ENCODE data around the gene ZNF217.
"Not testable (repeated sequence)": the region's sequence is repeated elsewhere in the genome, so short reads cannot be mapped to it uniquely, and the experiment has no call there.

The ZNF217 gene

DNA sequence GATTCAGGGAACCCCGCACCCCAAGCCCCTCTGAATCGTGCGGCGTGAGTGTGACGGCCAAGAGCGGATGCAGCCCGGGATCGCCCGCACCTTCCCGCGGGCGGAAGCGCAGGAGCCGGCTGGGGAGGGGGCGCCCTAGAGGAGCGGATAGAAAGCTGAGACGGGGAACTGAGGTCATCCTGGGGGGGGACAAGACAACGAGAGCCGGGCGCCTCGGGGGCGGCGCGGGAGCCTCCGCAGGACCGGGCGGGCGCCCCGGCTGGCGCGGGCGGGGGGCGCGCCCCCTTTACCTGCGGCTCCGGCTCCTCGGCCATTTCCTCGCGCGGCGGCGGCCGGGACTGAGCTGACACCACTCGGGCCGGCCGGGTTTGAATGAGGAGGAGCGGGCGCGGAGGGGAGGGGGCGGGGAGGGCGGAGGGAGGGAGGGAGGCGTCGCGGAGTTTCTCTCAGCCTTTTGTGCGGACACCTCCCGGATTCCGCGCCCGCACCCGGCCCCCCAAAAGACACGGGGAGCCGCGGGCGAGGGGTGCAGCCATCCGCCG is at the start of gene ZNF217:
Gene ZNF217, minus strand, starts transcription at position 374 of the 542 bp plus-strand sequence. CDS start 11,013 bp downstream, outside the sequence.
- DNase-seq (ENCODE audit: low spot score): peak; percentile 50

DNA sequence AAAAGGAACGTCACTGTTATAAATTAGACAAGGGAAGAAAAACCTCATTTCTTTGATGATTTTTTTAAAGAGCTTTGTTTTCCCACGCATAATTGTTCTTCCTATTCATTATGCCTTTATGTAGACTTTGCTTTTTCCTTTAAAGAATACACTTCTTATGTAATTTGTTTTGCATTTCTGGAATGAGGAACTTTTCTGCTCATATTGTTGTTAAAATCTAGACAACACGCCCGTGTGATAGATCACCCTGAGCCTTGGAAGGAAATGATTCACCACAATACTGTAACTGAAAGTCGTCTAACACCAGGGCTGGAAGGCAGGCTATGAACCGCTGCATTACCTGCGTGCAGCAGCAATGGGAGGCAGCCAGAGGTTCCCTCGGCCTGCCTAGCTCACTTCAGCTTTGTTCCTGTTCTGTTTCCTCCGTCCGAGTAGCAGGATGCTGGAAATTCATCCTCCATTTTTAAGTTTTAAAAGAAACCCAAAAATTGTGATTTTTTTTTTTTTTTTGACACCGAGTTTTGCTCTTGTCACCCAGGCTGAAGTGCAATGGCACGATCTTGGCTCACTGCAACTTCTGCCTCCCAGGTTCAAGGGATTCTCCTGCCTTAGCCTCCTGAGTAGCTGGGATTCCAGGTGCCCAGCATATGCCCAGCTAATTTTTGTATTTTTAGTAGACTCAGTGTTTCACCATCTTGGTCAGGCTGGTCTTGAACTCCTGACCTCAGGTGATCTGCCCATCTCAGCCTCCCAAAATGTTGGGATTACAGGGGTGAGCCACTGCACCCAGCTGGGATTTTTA is 49.6 kb upstream of the ZNF217 start:
- no peak for DNase-seq (ENCODE audit: low spot score)

DNA sequence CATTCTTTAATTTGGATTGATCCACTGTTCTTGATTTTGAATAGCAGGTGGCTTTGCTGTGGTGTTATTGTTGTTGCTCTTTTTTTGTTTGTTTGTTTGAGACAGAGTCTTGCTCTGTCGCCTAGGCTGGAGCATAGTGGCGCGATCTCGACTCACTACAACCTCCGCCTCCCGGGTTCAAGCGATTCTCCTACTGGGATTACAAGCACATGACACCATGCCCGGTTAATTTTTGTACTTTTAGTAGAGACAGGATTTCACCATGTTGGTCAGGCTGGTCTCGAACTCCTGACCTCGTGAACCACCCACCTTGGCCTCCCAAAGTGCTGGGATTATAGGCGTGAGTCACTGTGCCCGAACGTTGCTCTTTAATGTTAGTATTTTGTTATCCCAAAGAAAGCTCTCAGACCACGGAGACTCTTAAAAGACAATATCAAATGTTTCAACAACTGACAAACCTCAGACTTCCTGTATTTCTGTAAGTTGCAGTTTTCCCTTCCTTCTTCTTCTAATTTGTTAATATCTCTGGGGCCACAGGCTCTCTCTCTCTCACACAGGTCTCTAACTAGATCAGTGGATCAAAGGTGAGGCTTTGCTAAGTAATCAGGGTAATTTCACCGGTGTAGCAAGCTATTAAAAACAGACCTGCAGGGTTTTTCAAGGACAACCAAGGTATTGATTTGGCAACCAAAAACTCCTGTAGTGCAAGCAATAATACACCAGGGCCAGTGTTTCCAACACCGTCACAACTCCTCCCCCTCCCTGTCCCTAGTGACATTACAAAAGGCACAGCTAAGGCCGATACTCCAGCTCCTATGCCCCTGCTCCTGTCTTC is 48.8 kb upstream of the ZNF217 start:
- no peak for DNase-seq (ENCODE audit: low spot score)

DNA sequence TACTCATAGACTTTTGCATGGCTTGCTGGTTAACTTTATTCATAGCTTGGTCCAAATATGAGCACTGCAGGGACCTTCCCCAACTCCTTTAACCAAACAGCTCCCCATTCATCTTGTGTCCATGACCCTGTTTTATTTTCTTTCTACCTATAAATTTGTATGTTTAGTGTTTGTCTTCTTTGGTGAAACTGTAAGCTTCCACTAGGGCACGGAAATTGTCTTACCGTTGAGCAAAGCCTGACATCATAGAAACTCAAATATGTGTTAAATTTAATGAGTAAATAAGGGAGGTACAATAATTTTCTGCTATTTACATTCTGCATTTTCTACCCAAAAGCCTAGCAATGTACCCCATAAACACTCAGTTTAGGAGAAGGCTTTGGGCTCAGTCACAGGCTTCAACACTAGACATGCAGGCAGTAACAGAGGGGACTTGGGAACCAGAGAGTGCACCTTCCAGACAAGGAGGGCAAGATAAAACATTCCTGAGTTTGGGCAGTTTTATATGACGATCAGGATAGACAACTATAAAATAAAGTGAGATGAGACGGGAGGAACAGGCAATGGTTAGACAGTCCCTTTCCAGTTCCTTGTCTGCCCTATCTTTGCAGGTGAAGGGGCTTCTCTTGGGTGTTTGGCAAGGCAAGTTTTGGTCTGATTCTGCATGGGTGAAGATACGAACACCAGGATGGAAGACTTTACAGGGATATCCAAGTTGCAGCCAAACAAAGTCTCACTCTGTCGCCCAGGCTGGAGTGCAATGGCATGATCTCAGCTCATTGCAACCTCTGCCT is 46.2 kb upstream of the ZNF217 start:
- DNase-seq (ENCODE audit: low spot score): no peak

DNA sequence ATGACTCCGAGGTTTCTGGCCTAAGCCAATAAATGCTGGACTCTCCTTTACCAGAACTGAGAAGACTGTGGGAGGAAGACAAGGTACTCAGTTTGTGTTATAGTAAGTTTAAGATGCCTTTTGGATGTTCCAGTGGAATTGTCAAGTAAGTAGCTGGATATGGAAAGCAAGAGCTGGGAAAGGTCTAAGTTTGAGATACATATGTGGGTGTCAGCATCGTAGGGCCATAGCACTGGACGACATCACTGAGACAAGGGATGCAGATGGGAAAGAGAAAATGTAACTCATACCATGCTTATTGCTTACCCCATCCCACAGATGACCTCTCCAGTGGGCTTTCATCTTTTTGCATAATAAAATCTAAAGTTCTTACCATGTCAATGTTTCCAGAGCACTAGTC is 45.5 kb upstream of the ZNF217 start:
- DNase-seq (ENCODE audit: low spot score): no peak

DNA sequence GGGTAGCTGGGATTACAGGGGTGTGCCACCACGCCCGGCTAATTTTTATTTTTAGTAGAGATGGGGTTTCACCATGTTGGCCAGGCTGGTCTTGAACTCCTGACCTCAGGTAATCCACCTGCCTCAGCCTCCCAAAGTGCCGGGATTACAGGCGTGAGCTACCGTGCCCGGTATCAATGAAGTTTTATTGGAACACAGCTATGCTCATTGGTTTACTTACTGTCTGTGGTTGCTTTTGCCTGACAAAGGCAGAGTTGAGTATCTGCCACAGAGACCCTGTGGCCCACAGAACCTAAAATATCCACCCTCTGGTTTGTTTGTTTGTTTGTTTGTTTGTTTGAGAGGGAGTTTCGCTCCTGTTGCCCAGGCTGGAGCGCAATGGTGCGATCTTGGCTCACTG is 43.7 kb upstream of the ZNF217 start:
- DNase-seq (ENCODE audit: low spot score): not testable (repeated sequence)

DNA sequence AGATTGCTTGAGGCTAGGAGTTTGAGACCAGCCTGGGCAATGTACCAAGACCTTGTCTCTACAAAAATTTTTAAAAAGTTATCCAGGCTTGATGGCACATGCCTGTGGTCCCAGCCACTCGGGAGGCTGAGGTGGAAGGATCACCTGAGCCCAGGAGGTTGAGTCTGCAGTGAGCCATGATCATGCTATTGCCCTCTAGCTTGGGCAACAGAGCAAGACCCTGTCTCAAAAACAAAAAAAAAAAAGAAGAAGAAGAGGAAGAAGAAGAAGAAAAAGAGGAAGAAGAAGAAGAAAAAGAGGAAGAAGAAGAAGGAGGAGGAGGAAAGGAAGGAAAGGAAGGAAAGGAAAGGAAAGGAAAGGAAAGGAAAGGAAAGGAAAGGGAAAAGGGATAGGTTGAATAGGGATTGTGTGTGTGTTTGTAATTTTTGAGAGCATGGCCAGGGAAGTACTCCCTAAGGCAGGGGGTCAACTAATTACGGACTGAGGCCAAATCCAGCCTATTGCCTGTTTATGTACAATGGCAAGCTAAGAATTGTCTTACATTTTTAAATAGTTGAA is 43.0 kb upstream of the ZNF217 start:
- DNase-seq (ENCODE audit: low spot score): no peak

DNA sequence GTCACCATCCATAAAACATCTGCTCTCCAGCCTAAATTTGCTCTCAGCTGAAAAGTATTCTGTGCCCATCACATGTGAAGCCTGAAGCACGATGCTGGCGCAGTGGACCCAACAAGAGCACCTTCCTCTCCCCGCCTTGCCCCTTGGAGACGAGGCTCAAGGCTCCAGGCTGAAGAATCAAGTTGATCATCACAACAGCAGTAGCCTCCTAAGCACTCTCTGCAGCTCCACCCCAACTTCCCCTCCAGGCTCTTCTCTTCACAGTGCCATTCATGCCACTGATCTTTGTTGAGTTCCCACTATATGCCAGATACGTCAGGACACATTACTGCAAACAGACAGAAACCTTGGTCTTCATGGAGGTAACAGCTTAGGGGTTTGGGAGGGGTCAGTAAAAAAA is 41.6 kb upstream of the ZNF217 start:
- DNase-seq (ENCODE audit: low spot score): no peak

DNA sequence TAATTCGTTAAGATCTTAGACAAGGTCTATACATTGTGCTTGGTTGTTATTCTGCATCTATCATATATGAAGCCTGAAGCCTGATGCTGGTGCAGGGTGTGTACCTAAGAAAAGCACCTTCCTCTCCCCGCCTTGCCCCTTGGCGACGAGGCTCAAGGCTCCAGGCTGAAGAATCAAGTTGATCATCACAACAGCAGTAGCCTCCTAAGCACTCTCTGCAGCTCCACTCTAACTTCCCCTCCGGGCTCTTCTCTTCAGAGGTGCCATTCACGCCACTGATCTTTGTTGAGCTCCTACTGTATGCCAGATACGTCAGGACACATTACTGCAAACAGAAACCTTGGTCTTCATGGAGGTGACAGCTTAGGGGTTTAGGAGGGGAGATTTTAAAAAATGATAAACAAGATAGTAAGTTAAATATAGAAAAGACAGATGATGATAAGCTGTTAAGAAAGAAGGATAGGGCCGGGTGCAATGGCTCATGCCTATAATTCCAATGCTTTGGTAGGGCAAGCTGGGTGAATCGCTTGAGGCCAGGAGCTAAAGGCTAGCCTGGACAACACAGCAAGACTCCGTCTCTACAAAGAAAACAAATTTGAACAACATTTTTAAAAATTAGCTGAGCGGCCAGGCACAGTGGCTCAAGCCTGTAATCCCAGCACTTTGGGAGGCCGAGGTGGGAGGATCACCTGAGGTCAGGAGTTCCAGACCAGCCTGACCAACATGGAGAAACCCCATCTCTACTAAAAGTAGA is 38.4 kb upstream of the ZNF217 start:
- no peak for DNase-seq (ENCODE audit: low spot score)

DNA sequence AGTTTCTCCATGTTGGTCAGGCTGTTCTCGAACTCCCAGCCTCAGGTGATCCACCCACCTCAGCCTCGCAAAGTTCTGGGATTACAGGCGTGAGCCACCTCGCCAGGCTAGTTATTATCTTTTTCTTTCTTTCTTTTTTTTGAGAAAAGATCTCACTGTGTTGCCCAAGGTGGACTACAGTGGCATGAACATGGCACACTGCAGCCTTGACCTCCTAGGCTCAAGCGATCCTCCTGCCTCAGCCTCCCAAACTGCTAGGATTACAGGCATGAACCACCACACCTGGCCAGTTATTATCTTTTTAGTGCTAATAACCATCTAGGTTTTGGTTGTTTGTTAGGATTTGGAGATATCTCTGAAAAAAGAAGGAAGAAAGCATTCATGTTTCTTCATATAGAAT is 35.8 kb upstream of the ZNF217 start:
- DNase-seq (ENCODE audit: low spot score): no peak

DNA sequence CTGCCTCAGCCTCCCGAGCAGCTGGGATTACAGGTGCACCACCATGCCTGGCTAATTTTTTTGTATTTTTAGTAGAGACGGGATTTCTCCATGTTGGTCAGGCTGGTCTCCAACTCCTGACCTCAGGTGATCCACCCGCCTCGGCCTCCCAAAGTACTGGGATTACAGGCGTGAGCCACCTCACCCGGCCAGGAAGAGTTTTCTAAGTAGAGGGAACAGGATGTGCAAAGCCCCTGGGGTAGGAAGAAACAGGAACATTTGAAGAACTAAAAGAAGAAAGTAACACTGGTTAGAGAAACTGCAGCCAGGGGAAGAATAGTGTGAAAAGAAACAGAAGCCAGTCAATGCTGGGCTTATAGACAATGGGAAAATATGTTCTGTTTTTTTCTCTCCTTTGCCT is 35.1 kb upstream of the ZNF217 start:
- DNase-seq (ENCODE audit: low spot score): not testable (repeated sequence)

DNA sequence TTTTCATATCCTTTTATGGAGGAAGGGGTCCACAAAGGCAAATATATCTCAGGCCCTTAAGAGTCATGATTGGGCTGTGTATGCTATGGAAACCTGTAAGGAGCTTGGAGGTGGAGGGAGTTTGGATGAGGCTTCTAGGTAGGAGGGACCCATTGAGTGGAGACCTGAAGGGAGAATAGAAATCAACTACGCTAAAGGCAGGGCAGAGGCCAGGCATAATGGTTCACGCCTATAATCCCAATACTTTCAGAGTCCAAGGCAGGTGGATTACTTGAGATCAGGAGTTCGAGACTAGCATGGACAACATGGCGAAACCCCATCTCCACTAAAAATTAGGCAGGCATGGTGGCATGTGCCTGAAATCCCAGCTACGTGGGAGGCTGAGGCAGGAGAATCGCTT is 34.4 kb upstream of the ZNF217 start:
- DNase-seq (ENCODE audit: low spot score): no peak

DNA sequence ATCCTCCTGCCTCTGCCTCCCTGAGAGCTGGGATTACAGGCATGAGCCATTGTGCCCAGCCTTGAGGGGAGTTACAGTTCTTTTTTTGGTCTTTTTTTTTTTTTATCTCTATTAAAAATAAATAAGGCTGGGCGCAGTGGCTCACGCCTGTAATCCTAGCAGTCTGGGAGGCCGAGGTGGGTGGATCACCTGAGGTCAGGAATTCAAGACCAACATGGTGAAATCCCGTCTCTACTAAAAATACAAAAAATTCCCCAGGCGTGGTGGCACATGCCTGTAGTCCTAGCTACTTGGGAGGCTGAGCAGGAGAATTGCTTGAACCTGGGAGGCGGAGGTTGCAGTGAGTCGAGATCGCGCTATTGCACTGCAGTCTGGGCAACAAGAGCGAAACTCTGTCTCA is 33.4 kb upstream of the ZNF217 start:
- not testable (repeated sequence) for DNase-seq (ENCODE audit: low spot score)

DNA sequence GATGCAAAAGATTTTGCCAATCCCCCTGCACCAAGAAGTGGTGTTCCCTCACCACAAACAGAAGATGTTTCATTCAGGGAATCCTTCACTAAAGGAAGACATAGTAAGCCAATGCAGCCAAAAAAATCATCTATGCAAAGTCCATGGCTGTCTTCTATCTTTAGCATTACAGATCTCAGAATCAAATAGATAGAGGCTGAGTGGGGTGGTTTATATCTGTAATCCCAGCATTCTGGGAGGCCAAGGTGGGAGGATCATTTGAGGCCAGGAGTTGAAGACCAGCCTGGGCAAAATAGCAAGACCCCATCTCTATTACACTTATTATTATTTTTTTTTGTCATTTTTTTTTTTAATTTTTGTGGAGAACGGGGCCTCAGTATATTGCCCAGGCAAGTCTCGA is 32.9 kb upstream of the ZNF217 start:
- no peak for DNase-seq (ENCODE audit: low spot score)

DNA sequence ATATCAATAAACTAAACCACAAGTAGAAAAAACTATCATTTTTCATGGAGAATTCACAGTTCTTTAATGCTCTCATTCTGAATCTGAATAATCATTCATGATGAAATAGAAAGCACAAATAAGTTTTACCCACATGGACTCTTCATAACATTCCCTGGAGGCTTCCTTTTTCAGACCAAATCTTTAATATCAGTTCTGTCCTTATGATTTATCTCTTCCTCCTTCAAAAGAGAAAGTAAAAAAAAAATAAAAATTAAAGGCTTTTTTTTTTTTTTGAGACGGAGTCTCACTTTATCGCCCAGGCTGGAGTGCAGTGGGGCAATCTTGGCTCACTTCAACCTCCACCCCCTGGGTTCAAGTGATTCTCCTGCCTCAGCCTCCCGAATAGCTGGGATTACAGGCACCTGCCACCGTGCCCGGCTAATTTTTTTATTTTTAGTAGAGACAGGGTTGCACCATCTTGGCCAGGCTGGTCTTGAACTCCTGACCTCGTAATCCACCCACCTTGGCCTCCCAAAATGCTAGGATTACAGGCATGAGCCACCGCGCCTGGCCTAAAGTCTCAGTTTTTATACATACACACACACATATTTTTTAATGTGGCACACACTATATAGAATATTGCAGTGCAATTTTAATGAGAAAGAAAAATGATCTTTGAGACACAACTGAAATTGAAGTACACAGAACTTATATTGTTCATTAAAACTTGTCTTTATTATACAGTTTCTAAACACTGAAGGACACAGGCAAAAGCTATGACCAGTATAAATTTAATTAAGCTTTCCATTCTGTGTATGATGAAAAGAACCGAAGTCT is 31.9 kb upstream of the ZNF217 start:
- no peak for DNase-seq (ENCODE audit: low spot score)

DNA sequence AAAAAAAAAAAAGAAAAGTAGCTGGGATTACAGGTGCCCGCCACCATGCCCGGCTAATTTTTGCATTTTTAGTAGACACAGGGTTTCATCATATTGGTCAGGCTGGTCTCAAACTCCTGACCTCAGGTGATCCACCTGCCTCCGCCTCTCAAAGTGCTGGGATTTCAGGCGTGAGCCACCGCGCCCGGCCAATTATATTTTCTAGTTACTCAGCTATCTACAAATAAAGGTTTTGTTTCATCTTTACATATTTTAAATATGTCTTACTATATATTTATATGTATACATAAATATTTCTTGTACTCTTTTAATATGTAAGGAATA is 31.2 kb upstream of the ZNF217 start:
- DNase-seq (ENCODE audit: low spot score): not testable (repeated sequence)

DNA sequence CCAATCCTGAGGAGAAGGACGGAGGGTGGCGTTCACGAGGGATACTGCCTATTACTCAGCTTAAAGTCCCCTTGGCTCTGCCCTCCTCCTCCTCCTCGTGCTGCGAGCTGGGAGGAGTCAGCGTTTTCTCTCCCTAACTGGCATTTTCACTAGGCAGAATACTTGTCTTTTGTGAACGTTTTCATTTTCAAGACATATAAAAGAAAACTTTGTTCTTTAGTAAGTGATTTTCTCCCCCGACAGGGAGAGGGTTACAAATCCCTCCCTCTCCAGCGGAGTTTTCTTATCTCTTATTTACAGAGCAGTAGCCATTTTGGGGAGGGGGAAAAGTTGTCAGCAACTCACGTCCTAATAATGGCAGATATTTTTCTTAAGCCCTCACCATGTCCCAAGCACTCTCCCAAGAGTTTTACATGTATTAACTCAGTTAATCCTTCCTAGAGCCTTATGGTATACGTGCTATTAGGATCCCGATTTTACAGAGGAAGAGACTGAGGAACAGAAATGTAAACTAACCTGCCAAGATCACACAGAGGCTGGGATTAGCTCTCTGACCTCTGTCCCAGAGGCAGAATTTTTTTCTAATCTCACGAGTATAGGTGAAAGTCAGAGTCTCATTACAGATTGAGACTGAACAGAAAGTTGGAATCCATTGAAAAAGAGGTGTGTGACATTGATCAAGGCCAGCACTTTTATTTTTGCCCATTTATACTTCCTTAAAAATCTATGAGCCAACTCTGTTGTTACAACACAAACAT is 30.0 kb upstream of the ZNF217 start:
- peak; percentile 70 for DNase-seq (ENCODE audit: low spot score)

DNA sequence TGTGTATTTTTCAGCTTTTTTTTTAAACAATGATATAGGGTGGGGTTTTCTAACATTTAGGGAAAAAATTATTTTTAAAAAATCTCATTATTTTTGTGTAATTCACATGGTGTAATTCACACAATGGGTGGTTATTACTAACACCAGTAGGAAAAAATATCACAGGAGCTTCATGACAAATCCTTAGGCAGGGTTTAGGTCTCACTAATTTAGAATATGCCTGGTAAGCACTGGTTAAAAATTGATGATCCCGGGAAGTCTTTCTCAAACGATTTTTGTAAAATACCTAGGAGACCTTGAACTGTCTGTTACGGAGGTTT is 29.5 kb upstream of the ZNF217 start:
- DNase-seq (ENCODE audit: low spot score): no peak

DNA sequence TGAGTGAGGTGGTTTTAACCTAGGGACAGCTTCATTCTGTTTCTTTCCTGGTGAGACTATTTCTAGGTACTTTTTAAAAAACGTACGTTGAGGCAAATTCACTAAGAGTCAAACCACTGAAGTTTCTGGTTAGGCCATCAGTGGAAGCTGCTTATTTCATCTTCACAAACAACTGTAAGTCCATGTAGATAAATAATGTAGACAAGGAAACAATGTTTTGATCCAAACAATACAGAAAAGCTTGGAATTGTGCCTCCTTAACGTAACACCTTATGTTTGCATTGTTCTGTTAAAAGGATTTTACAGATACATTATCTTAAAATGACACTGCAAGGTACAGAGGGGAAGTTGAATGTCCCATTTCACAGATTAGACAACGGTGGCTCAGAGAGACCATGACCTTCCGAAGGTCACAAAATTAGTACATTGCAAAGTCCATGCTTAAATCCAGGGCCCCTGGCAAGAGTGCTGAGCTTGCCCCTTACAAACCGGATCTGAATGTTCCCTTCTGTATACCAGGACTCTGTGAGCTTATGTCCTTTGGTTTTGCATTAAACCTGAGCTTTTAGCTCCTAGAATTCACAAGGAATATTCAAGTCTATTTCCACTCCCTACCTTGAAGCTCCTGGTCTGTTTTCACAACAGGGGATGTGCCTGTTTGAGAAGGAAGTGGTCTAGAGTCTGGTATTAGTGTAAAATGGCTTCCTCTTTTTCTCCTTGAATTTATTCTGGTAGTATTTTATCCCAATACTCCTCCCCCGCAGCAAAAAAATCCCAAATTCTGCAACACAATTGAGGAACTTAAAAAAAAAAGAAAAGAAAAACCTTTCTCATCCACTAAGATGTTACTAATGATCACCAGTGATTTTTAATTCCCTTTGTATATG is 28.9 kb upstream of the ZNF217 start:
- DNase-seq (ENCODE audit: low spot score): no peak
